ENCODE data around the gene WAC.

DNA sequence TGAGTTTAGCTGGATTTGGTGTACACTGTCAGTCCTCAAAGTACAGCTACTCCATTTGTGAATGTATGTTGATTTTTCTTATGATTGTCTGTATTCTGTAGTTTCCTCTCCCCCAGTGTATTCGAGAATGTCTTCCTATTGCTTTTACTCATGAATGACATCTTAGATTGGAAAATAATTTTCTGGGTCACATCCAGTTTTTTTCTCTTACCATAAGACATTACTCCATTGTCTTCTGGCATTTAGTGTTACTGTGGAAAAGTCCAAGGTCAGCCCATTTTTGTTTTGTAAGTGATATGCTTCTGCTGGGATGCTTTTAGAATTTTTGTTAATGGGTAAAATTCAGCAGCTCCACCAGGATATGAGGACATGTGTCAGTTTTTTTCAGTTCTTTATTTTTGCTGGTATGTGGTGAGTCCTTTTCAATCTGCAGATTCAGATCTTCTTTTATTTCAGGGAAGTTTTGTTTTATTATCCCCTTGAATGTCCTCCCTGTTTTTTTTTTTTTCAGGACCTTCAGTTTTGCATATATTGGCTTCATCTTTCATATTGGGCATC lies 33.6 kb downstream of the WAC start:
- TF ChIP-seq POLR2A (IDR thresholded peaks at IDR 0.05; ENCODE audit: low read length), result no peak
- no peak for TF ChIP-seq EP300 (IDR thresholded peaks at IDR 0.05)
- no peak for TF ChIP-seq MYC (IDR thresholded peaks at IDR 0.05; ENCODE audit: borderline replicate concordance, low read length)
- no peak for TF ChIP-seq RFX5 (IDR thresholded peaks at IDR 0.05)
- TF ChIP-seq, protein P1, sequence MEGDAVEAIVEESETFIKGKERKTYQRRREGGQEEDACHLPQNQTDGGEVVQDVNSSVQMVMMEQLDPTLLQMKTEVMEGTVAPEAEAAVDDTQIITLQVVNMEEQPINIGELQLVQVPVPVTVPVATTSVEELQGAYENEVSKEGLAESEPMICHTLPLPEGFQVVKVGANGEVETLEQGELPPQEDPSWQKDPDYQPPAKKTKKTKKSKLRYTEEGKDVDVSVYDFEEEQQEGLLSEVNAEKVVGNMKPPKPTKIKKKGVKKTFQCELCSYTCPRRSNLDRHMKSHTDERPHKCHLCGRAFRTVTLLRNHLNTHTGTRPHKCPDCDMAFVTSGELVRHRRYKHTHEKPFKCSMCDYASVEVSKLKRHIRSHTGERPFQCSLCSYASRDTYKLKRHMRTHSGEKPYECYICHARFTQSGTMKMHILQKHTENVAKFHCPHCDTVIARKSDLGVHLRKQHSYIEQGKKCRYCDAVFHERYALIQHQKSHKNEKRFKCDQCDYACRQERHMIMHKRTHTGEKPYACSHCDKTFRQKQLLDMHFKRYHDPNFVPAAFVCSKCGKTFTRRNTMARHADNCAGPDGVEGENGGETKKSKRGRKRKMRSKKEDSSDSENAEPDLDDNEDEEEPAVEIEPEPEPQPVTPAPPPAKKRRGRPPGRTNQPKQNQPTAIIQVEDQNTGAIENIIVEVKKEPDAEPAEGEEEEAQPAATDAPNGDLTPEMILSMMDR (IDR thresholded peaks at IDR 0.05), result no peak
